GM19328 (cell line): Measurements from ENCODE around the gene MEIS2.

Experiments
- ATAC-seq: cut with Tn5 transposase; IDR thresholded peaks from one replicate; pipeline ENCODE4 v1.9.1; 2021; ENCODE audit warnings: mild to moderate bottlenecking, moderate library complexity; ENCODE audit not compliant: unreplicated experiment

The MEIS2 gene

DNA sequence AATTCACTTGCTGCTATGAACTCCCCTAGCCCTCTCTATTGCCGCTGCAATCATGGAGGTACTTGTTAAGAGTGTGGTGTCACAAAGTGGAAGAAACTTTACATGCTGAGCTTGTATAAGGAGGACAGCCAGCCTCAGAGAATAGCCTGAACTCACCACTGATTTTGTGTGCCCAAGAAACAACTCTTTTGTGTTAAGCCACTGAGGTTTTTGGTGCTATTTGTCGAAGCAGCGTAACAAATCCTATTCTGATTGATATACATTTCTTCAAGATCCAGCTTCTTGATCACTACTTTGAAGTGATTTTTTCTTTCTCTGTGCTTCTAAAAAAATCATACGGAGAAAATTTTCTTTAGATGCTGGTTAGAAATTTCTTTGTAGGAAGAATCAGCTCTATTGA, 132.4 kb downstream of the MEIS2 start:
- no peak for ATAC-seq

- no peak for ATAC-seq
These were observed 133.6 kb downstream of the MEIS2 start for GRCh38 chr15:36966708-36967107.

- ATAC-seq: no peak
These were observed 134.6 kb downstream of the MEIS2 start for GRCh38 chr15:36965570-36966342.

DNA sequence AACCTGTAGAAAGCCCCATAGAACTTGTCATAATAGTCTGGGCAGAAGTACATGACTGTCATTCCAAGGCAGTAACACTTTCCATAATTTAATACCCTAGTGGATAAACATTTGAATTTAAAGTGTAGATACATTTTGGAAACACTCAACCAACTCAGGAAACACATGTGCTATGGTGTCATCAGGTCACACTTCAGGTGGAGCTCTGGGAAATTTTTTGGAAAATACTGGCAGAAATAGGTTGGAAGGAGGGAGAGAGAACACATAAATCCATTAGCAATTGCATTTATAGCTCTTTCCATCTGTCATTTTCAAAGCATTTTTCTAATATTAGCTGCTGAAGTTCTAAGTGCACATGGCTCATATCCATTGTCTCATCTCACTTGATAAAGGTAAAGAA, 135.7 kb downstream of the MEIS2 start:
- ATAC-seq: no peak

GRCh38 chr15:36961956-36962355, 138.4 kb downstream of the MEIS2 start:
- no peak for ATAC-seq

DNA sequence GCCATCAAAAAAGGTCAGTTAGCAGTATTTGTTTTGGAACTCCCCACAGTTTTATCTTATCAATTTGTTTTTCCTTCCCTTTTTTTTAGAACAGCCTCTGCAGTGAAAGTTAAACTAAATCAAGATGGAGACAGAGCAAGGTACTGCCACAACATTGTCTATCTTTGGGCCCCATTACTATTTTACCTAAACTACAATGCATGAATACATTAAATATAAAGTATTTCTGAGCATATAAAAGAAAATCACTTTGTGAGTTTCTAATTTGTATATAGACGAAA, 139.5 kb downstream of the MEIS2 start:
- ATAC-seq: no peak

DNA sequence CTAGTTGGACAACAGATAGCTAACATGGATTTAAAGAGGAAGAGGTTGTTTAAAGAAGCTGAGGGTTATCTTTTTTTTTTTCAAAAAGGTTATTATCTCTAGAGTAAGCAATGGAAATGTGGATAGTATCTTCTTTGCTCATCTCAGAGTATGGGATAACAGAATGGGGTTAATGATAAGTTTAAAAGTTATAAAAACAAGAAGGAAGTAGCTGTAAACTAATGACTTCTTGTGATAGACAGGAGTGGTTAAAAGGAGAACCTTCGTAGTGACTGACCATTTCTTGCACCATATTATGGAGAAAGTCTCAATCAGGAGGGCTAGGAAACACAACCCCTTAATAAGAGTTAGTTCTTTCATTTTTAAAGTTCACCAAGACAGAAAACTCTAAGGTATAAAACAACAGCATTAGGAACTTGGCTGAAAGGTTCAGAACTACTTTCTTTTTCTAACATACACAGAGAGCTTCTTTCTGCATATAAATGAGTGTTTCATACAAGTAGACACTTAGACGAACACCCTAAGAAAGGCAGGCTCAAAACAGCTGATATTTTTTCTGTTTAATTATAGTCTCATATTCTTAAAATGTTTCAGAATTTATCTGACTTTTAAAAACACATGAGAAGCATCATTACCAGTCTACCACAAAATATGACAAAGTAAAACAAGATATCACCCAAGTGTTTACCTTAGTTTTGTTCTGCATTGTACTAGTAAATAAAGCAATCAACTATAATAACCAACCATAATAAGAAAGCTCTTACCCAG, 140.0 kb downstream of the MEIS2 start:
- ATAC-seq: no peak

DNA sequence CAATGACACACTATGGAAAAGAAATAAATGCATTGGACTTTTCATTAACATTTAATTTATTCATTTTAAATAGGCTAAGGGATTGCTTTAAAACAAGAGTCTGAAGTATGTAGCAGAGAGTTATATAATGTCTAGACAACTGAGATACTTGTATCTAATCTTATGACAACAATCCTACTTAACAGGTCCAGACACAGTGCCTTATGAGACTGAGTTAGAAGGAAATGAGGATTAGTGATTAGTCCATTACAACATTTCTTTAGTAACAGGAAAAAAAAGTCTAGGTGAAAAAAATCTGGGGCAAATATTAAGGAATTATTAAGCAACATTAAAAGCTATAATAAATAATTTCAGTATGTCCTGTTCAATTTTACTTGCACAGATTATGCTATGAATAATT, 140.6 kb downstream of the MEIS2 start:
- ATAC-seq: no peak

DNA sequence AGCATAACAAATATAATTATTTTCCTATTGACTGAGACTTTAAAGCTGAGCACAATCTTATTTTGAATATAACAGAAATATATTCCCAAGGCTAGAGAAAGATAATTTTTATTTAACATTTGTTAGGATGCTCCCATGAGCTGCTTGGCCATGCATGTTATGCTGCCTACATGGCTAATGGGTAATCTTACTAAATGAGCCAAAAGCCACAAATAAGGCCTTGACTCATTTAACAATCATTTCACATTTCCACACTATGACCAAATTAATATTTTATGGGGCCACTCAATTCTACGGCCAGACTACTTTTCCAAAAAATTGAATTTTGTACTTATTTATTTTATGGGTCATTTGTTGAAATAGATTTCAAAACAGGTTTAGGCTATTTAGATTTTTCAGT, 141.7 kb downstream of the MEIS2 start:
- ATAC-seq: no peak

DNA sequence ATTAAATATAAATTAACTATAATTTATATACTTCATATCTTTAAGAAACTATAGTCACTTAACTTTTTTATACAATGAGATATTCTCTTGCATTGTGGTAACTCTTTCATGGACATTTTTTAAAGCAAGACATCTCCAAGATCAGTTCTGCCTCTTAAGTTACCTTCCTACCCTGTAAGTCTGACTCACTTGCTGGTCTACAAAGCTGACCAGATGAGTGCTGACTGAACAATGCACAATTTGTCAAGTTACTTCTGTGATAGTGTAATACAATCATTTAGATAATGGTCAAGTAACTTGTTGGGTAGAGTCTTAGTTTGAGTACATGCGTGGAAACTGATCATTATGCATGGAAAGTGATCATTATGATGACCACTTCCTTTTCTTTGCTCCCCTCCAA, 145.9 kb downstream of the MEIS2 start:
- no peak for ATAC-seq

GRCh38 chr15:36953346-36953745, 147.0 kb downstream of the MEIS2 start:
- no peak for ATAC-seq

- ATAC-seq: no peak
These were observed 148.6 kb downstream of the MEIS2 start for GRCh38 chr15:36951731-36952247.

- no peak for ATAC-seq
These were observed 150.0 kb downstream of the MEIS2 start for GRCh38 chr15:36950371-36950770.

DNA sequence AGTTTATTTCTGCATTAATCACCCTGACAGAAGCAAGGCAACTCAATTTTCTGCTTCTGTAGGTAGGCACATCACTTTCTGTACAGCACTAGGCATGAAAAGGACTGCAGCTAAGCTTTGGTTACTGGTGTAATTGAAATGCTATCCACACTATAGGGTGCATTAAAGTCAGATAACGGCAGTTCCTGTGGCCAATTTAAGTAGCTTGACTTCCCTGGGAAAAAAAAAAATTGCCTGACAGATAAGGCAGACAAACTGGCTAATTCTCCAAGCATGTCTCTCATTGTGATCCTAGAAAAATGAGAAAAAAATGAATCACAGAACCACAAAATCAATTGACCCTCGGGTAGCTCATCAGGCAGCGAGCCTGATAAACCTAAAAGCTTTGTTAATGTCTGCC, 151.4 kb downstream of the MEIS2 start:
- no peak for ATAC-seq

GRCh38 chr15:36947035-36947719, 153.2 kb downstream of the MEIS2 start:
- ATAC-seq: no peak

DNA sequence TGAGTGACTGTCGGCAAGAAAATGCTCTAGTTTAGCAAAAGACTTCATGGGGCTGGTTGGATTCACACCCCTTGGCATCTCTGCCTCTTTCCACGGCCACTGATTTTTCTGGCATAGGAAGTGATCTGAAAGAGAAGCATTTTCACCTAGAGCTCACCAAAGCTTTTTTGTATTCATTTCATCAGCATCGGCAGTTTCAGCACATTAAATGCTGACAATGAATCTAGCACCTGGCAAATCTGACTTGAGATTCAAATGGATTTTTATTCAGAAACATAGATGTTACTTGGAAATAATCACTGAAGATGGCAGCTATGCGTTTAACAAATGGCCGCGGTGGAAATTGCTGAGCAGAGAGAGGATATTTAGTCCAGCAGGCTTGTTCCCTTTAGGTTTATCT, 155.9 kb downstream of the MEIS2 start:
- no peak for ATAC-seq

DNA sequence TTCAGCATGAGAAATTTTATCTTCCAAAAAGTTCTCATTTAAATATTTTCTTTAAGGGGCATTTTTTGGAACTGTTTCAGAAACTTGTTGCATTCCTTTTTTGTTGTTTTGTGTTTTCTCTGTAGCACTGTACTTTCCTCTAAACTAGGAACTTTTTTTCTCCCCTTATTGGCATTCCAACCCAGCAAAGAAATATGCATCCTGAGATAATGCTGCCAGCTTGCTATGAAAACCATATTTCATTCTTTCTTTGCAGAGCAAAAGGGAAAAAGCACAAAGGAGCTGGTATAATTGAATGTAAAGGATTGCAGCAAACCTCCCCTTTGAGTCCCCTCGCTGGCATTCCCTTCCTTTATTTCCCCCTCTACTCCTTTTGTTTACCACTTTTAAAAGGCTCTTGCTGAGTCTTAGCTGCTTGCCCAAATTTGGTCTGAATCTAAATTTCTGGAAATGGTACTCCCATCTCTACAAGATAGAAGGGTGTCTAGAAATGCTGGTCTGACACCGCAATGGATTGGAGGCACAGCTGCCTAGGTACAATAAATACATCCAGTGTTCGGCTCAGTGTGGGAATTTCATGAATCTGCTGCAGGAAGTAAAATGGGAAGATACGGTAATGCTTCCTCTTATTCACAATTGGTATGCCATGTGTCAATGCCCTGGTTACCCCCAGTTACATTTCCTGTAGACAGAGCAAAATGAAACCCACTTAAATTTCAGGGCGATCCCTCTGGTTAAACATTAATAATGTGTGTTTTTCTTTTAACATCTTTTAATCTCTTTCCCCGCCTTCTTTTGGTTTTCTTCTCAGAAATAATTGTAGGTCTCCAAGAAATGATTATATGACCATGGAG, 156.6 kb downstream of the MEIS2 start:
- no peak for ATAC-seq

- no peak for ATAC-seq
These were observed 158.0 kb downstream of the MEIS2 start for GRCh38 chr15:36942248-36942827.

GRCh38 chr15:36941798-36942197, 158.6 kb downstream of the MEIS2 start:
- ATAC-seq: no peak

DNA sequence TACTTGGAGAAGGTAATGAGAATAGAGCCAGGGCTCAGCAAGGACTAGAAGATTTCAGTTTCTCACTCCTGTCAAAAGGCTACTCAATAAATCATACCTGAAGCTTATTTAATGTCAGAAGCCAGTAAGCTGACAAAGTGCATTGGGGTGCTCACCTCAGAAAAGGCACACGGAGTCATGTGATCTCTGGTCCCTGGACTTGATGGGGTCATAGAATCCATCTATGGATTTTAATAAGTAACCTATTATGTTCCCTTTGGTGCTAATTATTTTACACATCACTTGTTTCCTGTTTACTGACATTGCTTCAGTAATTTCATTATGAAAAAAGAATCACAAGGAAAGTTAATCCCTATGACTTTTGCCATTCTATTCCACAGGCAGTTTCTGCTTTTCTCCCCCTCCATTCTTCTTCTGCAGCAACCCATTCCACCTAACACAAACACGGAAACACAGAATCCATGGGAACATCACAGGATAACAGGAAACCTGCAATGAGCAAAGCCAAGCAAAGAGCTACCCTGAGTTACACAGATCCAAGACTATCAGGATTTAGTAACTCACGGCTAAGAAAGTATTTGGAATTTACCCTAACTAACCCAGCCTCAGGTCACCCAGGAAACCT, 159.6 kb downstream of the MEIS2 start:
- ATAC-seq: no peak
